Tibial nerve (tissue), 4 donors: ENCODE data around the gene RAPGEF3. TPM values are rescaled to one million over a fixed set of nuclear protein-coding genes. Genes with fewer than 3 reads are reported as not detected.
A peak's percentile ranks its signal among the peaks of the same experiment; 100 is the strongest.

Experiments used
- DNase-seq, 2 donors: peaks; one replicate each; pipeline ENCODE4 v3.0.0-alpha.2; 2019; ENCODE audit warnings: low spot score in 2 of 2
- H3K27ac ChIP-seq, 4 donors: fragments of 200-600 bp; sonication (generic) in 3 of 4; one replicate each; pipeline ENCODE4 v1.5.1; 2017 to 2019; ENCODE audit warnings: mild to moderate bottlenecking in 1 of 4
- H3K27me3 ChIP-seq, 2 donors: fragments of 200-600 bp; sonication (generic) in 1 of 2; one replicate each; pipeline versions ENCODE4 v1.5.1 to v1.6.0; 2017 to 2019
- H3K36me3 ChIP-seq, 3 donors: fragments of 200-600 bp; sonication (generic); one replicate each; pipeline ENCODE4 v1.5.1; 2018 to 2019
- H3K4me1 ChIP-seq, 4 donors: fragments of 200-600 bp; sonication (generic) in 3 of 4; one replicate each; pipeline ENCODE4 v1.5.1; 2017 to 2019
- H3K4me3 ChIP-seq, 4 donors: fragments of 200-600 bp; sonication (generic) in 3 of 4; one replicate each; pipeline ENCODE4 v1.5.1; 2017 to 2019; ENCODE audit warnings: mild to moderate bottlenecking in 1 of 4, moderate library complexity in 1 of 4
- H3K9me3 ChIP-seq, 4 donors: fragments of 200-600 bp; sonication (generic) in 3 of 4; one replicate each; pipeline ENCODE4 v1.5.1; 2017 to 2019
- EP300 ChIP-seq, 2 donors: sonication (generic); formaldehyde crosslinking; IDR thresholded peaks; one replicate each; pipeline ENCODE4 v1.6.1; 2017; ENCODE audit warnings: antibody characterized with exemption in 2 of 2, mild to moderate bottlenecking in 1 of 2
- POLR2A ChIP-seq, 2 donors: fragments of 450-650 bp; IDR thresholded peaks; one replicate each; pipeline ENCODE4 v1.6.1; 2017; ENCODE audit warnings: antibody characterized with exemption in 2 of 2, mild to moderate bottlenecking in 2 of 2, moderate library complexity in 2 of 2
- WGBS, 2 donors: methylation state at CpG; one replicate each; pipeline ENCODE4 v1.1.5; 2018; 5-methylcytosine and 5-hydroxymethylcytosine counted together
- total RNA-seq, 4 donors: library from RNA; depleted of rRNA; stranded (reverse); fragments of >200 nt; gene quantifications; one replicate each; pipeline ENCODE4 v1.1.0, GENCODE V29; 2016
- TF ChIP-seq, protein P1 (sequence below), 5 experiments: fragments of 200-600 bp in 3 of 5; fragments of 450-650 bp in 2 of 5; sonication (generic) in 3 of 5; IDR thresholded peaks; one replicate each; pipeline ENCODE4 v1.5.1; 2016 to 2019; ENCODE audit warnings: antibody characterized with exemption in 5 of 5, mild to moderate bottlenecking in 3 of 5, moderate library complexity in 2 of 5

The RAPGEF3 gene
- total RNA-seq, 4 donors from 2014 or later, result 47.3 to 109 (median 83.6) TPM

- H3K9me3 ChIP-seq, result no peaks in the 10 kb centered on the region
- no peak overlapping the region for H3K4me3 ChIP-seq
- peak overlapping the region in 1 of 4 donors; percentile 3 for H3K27ac ChIP-seq
- TF ChIP-seq, protein P1, sequence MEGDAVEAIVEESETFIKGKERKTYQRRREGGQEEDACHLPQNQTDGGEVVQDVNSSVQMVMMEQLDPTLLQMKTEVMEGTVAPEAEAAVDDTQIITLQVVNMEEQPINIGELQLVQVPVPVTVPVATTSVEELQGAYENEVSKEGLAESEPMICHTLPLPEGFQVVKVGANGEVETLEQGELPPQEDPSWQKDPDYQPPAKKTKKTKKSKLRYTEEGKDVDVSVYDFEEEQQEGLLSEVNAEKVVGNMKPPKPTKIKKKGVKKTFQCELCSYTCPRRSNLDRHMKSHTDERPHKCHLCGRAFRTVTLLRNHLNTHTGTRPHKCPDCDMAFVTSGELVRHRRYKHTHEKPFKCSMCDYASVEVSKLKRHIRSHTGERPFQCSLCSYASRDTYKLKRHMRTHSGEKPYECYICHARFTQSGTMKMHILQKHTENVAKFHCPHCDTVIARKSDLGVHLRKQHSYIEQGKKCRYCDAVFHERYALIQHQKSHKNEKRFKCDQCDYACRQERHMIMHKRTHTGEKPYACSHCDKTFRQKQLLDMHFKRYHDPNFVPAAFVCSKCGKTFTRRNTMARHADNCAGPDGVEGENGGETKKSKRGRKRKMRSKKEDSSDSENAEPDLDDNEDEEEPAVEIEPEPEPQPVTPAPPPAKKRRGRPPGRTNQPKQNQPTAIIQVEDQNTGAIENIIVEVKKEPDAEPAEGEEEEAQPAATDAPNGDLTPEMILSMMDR (IDR thresholded peaks at IDR 0.05), result no peak
- no peak for TF ChIP-seq EP300 (IDR thresholded peaks at IDR 0.05)
- no peak for TF ChIP-seq POLR2A (IDR thresholded peaks at IDR 0.05)
- peaks cover 0 to 34% (median 10%) of the 10 kb centered on the region in 4 donors for H3K4me1 ChIP-seq
- H3K36me3 ChIP-seq, result peaks cover 0 to 37% (median 0%) of the 10 kb centered on the region in 3 donors
- DNase-seq, result no peak
- WGBS, 2 donors, result 82 to 85% methylated on average over 7 of the region's 7 CpGs
- H3K27me3 ChIP-seq, result no peaks in the 10 kb centered on the region
Observed at GRCh38 chr12:47722136-47722834, 36.4 kb downstream of the RAPGEF3 start.

DNA sequence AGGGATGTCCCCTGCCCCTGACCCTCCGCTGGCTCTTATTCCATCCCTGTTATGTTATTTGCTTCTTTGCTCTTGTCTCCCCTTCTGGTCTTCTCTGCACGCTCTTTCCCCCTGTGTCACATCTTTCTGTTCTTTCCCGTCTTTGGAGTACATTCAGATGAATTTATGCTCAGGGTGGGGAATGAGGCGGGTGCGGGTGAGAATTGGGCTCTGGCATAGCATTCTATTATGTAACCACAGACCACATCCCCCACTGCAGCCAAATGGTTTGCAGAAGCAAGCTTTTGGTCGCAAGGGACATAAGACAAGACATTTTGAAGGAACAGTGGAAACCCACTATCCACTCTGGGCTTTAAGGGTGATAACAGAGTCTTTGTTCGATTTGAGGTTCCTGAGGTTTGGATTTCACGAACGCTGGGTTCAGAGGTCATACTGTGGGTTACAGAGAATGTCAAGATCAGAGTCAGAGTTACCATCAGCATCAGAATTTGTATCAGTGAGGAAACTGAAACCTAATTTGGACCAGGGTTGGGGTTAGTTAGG is 37.2 kb downstream of the RAPGEF3 start:
- WGBS, 2 donors, result 48 to 54% methylated on average over 9 of the region's 9 CpGs
- Histone ChIP-seq H3K27ac (no peak overlapping the region), H3K9me3 (no peaks in the 10 kb centered on the region), H3K4me3 (no peak overlapping the region), H3K36me3 (peaks cover 0 to 37% (median 0%) of the 10 kb centered on the region in 3 donors), H3K4me1 (peaks cover 0 to 41% (median 16%) of the 10 kb centered on the region in 4 donors), H3K27me3 (no peaks in the 10 kb centered on the region)
- TF ChIP-seq POLR2A (IDR thresholded peaks at IDR 0.05) (no peak), EP300 (IDR thresholded peaks at IDR 0.05) (no peak)
- TF ChIP-seq, protein P1 (IDR thresholded peaks at IDR 0.05), result no peak
- DNase-seq, result no peak

DNA sequence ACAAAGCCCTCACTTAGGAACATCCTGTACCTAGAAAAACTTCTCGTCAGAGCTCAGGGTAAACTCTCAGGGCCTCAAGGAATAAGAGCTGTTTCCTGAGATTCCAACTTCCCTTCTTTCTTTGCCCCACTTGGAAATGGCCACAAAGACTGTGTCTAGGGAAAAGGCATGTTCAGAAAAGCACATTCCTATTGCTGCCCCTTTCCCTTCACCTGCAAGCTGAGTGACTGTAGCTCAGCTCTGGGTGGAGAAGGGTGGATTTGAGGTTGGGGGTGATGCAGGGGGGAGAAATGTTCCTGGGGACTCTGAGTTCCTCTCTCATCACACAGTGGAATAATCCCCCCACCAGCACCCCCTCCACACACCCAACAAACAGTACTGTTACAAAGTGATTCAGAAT is 40.1 kb downstream of the RAPGEF3 start:
- Histone ChIP-seq H3K27me3 (no peaks in the 10 kb centered on the region), H3K4me1 (peaks cover 0 to 54% (median 22%) of the 10 kb centered on the region in 4 donors), H3K9me3 (no peaks in the 10 kb centered on the region), H3K27ac (peak overlapping the region; percentile 8 to 88 (median 80)), H3K4me3 (no peak overlapping the region), H3K36me3 (peaks cover 0 to 28% (median 0%) of the 10 kb centered on the region in 3 donors)
- WGBS, 2 donors, result 56 to 73% methylated on average over 1 of the region's 1 CpG
- TF ChIP-seq, protein P1 (IDR thresholded peaks at IDR 0.05), result no peak
- TF ChIP-seq EP300 (IDR thresholded peaks at IDR 0.05), result no peak
- TF ChIP-seq POLR2A (IDR thresholded peaks at IDR 0.05), result no peak
- DNase-seq, result no peak

GRCh38 chr12:47717443-47718193 is 41.1 kb downstream of the RAPGEF3 start:
- DNase-seq, result peak; percentile 66 to 73
- Histone ChIP-seq H3K27ac (peak overlapping the region; percentile 8 to 88 (median 80)), H3K4me1 (peaks cover 0 to 54% (median 22%) of the 10 kb centered on the region in 4 donors), H3K27me3 (no peaks in the 10 kb centered on the region), H3K36me3 (peaks cover 0 to 19% (median 0%) of the 10 kb centered on the region in 3 donors), H3K4me3 (no peak overlapping the region), H3K9me3 (no peaks in the 10 kb centered on the region)
- WGBS, 2 donors, result 19 to 23% methylated on average over 13 of the region's 13 CpGs
- TF ChIP-seq EP300 (IDR thresholded peaks at IDR 0.05) (peak in 1 of 2 donors; percentile 50), POLR2A (IDR thresholded peaks at IDR 0.05) (no peak)
- TF ChIP-seq, protein P1 (IDR thresholded peaks at IDR 0.05), result peak; percentile 54 to 75 (median 72)
